Myocyte (in vitro differentiated cells): ENCODE data around the gene MYOZ2. TPM values are rescaled to one million over a fixed set of nuclear protein-coding genes. Genes with fewer than 3 reads are reported as not detected.
A peak's percentile ranks its signal among the peaks of the same experiment; 100 is the strongest.

Experiments
- DNase-seq: peaks from one replicate; pipeline ENCODE4 v3.0.0-alpha.2; 2012; ENCODE audit warnings: low read depth
- polyA plus RNA-seq: library from polyadenylated mRNA; unstranded; fragments of >200 nt; gene quantifications from one replicate; pipeline ENCODE4 v1.2.1, GENCODE V29; 2012; ENCODE audit warnings: missing spikeins
- total RNA-seq: library from RNA; depleted of rRNA; stranded (reverse); fragments of >200 nt; gene quantifications from 2 replicates; pipeline ENCODE4 v1.2.3, GENCODE V29; 2014

Gene MYOZ2
- 153 and 182 TPM in 2 replicates for total RNA-seq
- 15.1 TPM for polyA plus RNA-seq

DNA sequence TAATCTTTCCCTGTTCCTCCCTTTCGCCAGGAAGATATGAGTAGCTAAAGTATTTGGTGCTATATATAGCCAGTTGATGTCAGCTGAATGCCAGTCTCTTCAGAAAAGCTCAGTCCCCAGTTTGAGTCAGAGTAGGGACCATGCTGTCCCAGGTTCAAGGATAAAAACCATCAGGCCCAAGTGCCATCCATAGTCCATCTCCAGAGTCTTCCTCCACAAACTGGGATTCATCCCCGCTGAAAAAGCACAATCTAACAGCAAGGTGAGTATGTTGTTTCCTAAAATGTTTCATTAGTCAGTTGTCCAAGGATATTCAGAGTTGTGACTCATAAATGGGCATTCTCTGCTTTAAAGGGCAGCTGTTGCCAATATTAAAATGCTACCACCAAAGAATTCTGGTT is at the start of gene MYOZ2:
MYOZ2 (plus strand) TSS at position 112 of the 401 bp plus-strand sequence. CDS start 694 bp downstream, outside the sequence.
- DNase-seq, result peak; percentile 89

GRCh38 chr4:119087121-119087520 is 48.5 kb upstream of the MYOZ2 start:
- DNase-seq, result no peak

DNA sequence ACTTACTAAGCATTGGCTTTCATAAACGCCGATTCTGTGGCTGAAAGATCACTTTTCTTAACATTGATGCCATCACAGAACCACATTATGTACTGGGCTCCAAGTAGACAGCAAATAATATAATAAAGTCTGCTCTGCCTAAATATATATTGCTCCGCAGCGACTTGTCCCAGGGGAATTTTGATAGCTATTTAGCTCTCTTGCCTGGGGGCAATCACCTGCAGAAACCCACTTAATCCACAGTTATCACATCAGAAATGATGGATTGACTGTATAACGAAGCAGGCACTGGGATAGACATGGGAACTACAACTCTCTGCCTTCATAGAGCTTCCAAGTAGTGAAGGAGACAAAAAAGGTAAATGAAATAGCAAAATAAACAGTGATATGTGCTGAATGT is 48.0 kb upstream of the MYOZ2 start:
- no peak for DNase-seq

GRCh38 chr4:119093042-119093827 is 42.4 kb upstream of the MYOZ2 start:
- DNase-seq, result no peak

DNA sequence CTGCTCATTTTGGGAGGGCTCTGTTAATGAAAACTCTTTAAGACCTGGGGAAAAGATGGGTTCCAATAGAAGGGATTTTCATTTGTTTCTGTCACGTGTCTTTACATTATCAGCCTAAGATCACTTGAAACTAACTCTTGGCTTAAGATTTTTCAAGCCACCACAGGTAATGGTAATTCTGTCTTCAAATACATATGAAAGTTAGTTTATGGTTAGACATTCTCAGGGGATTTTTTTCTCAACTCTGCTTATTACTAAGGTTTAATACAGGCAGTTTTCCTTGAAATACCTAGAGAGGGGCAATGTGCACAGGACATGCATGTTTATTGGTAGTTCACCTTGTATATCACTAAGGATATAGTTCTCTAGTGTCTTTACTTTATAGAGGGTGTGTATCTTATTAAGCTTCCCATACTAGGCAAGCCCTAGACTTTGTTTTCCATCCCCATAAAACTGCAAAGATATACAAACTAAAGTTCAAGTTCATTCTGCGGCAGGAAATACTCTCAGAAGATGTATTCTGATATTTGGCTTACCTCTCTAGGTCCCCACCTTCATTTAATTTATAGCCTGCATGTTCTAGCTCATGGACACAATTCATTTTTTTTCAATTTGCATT is 38.2 kb upstream of the MYOZ2 start:
- DNase-seq, result no peak

- no peak for DNase-seq
Observed at GRCh38 chr4:119098306-119098705, 37.3 kb upstream of the MYOZ2 start.

DNA sequence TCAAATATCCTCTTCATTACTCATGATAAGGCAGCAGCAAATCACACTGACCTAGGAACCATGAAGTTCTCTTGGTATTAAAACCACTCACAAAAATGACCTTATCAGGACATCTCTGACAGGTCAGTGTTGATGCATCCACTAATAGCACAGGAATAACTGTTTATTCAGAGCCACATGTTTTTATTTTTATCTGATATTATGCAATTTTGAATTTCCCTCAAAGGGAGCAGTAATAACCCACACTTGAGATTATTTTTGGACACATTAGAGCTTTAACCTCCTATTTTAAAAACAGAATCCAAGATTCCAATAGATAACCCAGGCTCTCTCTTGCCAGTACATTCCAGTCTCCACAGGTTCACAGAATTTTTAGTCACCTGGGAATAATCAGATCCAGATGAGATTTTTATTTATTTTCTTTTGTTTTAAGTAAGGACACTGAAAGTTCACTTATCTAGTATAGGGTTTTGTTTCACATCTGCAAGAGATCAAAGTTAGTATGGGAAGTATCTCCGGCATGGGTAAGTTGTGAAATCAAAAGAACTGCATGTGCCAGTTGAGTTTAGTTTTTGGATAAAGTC is 36.3 kb upstream of the MYOZ2 start:
- DNase-seq, result no peak

GRCh38 chr4:119100655-119101054 is 35.0 kb upstream of the MYOZ2 start:
- no peak for DNase-seq

GRCh38 chr4:119103263-119103662 is 32.4 kb upstream of the MYOZ2 start:
- peak; percentile 88 for DNase-seq

- no peak for DNase-seq
Observed at GRCh38 chr4:119104644-119105273, 30.9 kb upstream of the MYOZ2 start.

- no peak for DNase-seq
Observed at GRCh38 chr4:119105605-119106004, 30.0 kb upstream of the MYOZ2 start.

DNA sequence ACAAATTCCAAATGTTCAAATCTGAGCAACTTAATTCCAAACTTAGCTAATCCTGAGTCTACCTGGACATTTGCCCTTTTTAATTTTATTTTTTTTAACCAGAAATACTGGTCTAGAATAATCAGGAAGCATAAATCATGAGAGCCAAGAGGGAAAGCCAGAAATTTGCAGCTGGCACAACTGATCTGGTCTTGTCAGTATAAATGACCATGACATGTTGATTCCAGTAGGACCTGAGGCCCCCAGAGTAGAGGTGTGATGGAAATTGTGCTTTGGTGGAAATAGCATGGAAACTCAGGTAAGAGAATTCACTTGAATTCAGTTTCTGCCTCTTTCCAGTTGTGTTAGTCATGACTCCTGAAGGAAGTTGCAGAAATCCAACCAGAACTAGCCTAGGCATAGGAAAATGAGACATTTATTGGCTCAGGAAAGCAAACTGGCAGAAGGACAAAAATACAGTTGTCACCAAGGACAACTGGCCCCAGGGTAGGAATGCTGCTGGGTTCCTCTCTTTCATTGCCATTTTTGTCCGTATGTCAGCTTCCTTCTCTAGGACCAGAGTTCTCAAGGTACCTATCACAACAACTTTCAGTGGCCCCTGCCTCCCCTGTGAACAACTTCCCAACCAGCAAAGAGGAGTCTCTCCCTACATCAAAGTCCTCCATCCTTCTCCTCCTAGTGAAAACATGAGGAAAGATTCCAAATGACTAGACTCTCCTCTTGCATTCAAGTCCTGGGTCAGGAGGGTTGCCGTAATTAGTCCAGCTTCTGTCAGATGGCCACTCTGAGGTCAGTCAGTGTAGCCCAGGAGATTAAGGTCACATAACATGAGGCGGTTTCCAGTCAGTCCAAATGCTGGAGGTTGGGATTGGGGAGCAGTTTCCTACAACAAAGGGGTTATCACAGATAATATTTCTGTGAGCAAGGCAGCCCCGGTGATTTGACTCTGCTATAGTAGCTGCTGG is 29.3 kb upstream of the MYOZ2 start:
- peak; percentile 84 for DNase-seq

DNA sequence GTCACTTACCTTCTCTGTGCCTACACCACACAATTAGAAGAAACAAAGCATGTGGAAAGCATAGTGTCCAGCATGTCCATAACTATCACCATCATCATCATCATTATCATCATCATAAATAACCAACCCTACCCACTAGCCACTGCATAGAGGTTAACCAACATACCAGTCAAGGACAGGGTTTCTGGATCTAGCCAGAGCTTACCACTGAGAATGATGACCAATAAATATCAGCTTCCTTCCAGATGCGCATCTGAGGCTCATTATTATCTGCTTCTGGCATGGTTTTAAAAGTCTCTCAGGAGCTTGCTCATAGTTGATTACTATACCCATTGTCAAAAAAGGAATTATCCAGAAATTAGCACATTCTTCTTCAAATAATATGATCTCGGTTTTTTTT is 25.5 kb upstream of the MYOZ2 start:
- peak; percentile 60 for DNase-seq

- no peak for DNase-seq
Observed at GRCh38 chr4:119111296-119111695, 24.3 kb upstream of the MYOZ2 start.

GRCh38 chr4:119113033-119113655 is 22.5 kb upstream of the MYOZ2 start:
- peak; percentile 56 for DNase-seq

DNA sequence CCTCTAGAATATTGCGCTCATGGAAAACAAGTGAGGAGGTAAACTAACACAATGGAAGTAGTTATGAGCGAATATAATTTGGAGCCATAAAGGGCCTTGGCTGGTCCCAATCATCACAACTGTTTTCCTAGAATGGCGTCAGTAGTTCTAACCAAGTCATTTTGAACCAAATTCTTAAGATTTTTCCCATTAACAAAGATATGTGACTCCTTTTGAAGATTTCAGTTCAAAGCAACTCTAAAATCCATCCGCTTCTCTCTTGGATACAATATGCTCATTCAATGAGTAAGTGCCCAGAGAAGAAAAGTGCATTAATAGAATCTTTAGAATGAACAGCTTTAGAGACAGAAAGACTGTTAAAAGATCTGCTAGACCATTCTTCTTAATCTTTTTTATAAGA is 19.6 kb upstream of the MYOZ2 start:
- DNase-seq, result no peak

DNA sequence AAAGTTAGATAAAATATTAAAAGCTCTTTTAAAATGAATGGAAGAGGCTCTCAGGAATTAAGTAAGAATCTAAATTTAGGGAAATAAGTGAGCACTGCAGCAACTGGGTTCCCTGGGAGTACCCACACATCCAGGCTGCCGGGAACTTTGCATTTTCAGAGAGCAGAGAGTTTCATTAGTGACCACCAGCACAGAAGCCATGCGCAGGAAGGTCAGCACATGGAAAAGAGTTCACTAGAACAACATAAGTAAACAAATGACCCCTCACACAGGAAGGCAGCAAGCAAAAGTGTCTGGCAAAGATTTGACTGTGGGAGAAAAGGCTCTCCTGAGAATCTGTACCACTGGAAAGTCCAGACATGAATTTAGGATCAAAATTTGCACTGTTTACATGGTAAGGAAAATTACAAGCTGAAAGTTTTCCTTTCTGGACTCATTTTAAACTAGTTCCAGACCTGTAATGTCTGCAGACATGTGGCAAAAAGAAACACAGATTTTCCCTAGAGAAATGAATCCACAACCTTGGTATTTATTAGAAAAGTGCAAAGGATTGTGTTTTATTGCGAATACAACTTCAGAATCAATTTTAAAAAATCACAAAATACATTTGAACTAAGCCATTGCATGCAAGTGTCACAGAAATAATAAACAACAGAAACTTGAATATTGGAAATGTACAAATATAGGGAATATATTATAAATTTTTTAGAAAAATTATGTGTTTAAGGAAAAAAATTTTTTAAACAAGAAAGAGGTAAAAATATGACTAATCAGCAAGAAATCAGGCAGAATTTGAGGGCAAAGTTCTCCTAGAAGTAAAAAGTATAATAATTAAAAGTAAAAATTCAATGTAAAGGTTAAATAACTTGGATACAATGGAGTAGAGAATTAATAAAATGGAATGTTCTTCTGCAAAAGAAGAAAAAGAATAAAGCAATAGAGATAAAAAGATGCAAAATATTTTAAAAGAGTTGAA is 18.4 kb upstream of the MYOZ2 start:
- DNase-seq, result no peak

GRCh38 chr4:119118397-119118796 is 17.2 kb upstream of the MYOZ2 start:
- no peak for DNase-seq

GRCh38 chr4:119124352-119124751 is 11.3 kb upstream of the MYOZ2 start:
- no peak for DNase-seq
